Natural killer cell treated with Interleukin-12 subunit alpha and Interleukin-12 subunit beta and Interleukin-15 and Interleukin-18, amount 100 ng/mL, for 72 hours (primary cell): ENCODE data around the gene P2RX6. TPM values are rescaled to one million over a fixed set of nuclear protein-coding genes. Genes with fewer than 3 reads are reported as not detected.

Source experiments
- ATAC-seq, 2 donors: fragments of 150-1000 bp; cut with Tn5 transposase in 1 of 2; sonication (Bioruptor Pico), chemical (Tn5 transposase) in 1 of 2; 2 replicates each; pipeline ENCODE4 v1.10.0; 2021
- DNase-seq: peaks from one replicate; pipeline ENCODE4 v3.0.0; 2022; ENCODE audit warnings: low spot score
- H3K27ac Mint-ChIP-seq, 2 donors: 1 replicate in 1 of 2; 2 replicates in 1 of 2; pipeline ENCODE4 v1.8.0; 2022; ENCODE audit warnings: mixed read lengths in 2 of 2, mild to moderate bottlenecking in 1 of 2, moderate library complexity in 1 of 2
- H3K27me3 Mint-ChIP-seq, 2 donors: 1 replicate in 1 of 2; 2 replicates in 1 of 2; pipeline ENCODE4 v1.8.0; 2022; ENCODE audit warnings: mixed read lengths in 2 of 2
- H3K36me3 Mint-ChIP-seq: one replicate; pipeline ENCODE4 v1.8.0; 2022; ENCODE audit warnings: mixed read lengths
- H3K4me1 Mint-ChIP-seq, 2 donors: 1 replicate in 1 of 2; 2 replicates in 1 of 2; pipeline ENCODE4 v1.8.0; 2022; ENCODE audit warnings: low read depth in 2 of 2, mixed read lengths in 2 of 2, mild to moderate bottlenecking in 1 of 2
- H3K4me3 Mint-ChIP-seq: one replicate; pipeline ENCODE4 v1.8.0; 2022; ENCODE audit warnings: mixed read lengths
- H3K9me3 Mint-ChIP-seq: 2 replicates; pipeline ENCODE4 v1.8.0; 2022; ENCODE audit warnings: mixed read lengths
- total RNA-seq, 2 donors: library from RNA; stranded (reverse); gene quantifications; one replicate each; pipeline ENCODE4 v1.2.3, GENCODE V29; 2022

P2RX6 gene
- total RNA-seq, 2 donors from 2014 or later: not detected

- peaks cover 10 to 18% of the 10 kb centered on the region in 2 donors for H3K4me1 Mint-ChIP-seq
- no peaks in the 10 kb centered on the region for H3K36me3 Mint-ChIP-seq
- no peak overlapping the region for H3K4me3 Mint-ChIP-seq
- H3K27ac Mint-ChIP-seq: no peak overlapping the region
- H3K27me3 Mint-ChIP-seq: no peaks in the 10 kb centered on the region
- no peak for DNase-seq
- no peak for ATAC-seq
- no peaks in the 10 kb centered on the region for H3K9me3 Mint-ChIP-seq
Measured at GRCh38 chr22:20975541-20976290, 39.2 kb upstream of the P2RX6 start.

GRCh38 chr22:20976291-20976877, 38.6 kb upstream of the P2RX6 start:
- DNase-seq (no peak), ATAC-seq (no peak)
- Mint-ChIP-seq H3K27me3 (no peaks in the 10 kb centered on the region), H3K27ac (no peak overlapping the region), H3K4me3 (no peak overlapping the region), H3K4me1 (peaks cover 12 to 20% of the 10 kb centered on the region in 2 donors), H3K9me3 (no peaks in the 10 kb centered on the region), H3K36me3 (no peaks in the 10 kb centered on the region)

DNA sequence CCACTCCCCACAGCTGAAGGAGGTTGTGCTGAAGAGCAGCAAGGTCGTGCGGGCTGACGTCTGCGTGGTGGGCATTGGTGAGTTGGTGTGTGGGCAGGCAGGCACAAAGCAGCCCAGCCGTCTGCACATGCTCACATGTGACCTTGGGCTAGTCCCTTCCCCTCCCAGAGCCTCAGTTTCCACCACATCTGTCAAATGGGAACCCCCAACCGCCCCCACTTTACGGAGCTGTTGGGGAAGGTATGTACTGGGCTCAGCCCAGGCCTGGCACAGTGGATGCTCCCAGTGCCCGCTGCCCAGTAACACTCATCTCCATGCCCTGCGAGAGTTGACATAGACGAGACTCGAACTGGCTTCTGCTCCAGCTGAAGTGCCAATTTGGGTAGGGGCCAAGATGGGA, 37.9 kb upstream of the P2RX6 start:
- no peak for DNase-seq
- no peak for ATAC-seq
- Mint-ChIP-seq H3K27ac (no peak overlapping the region), H3K4me1 (peaks cover 15 to 22% of the 10 kb centered on the region in 2 donors), H3K27me3 (no peaks in the 10 kb centered on the region), H3K9me3 (no peaks in the 10 kb centered on the region), H3K36me3 (no peaks in the 10 kb centered on the region), H3K4me3 (no peak overlapping the region)

DNA sequence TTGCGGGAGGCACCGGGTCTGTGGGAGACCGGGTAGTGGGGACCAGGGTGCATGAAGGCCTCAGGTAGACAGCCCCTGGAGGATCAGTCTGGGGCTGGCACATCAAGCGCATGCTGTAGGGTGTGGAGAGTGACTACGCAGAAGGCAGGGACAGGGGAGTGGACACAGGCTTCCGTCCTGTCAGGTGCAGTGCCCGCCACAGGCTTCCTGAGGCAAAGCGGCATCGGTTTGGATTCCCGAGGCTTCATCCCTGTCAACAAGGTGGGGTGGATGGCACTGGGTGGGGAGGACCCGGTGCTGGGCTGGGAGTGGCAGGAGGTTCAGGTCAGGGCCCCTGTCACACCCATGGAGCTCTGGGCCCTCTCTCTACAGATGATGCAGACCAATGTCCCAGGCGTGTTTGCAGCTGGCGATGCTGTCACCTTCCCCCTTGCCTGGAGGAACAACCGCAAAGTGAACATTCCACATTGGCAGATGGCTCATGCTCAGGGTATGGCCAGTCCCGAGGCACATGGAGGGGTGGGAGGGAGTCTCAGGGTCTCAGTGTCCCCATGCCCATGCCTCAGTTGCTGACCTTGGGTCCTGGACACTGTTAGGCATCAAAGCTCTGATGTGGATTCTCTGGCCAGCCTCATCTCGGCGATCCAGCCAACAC, 37.3 kb upstream of the P2RX6 start:
- ATAC-seq (no peak), DNase-seq (no peak)
- no peaks in the 10 kb centered on the region for H3K27me3 Mint-ChIP-seq
- no peaks in the 10 kb centered on the region for H3K36me3 Mint-ChIP-seq
- peaks cover 18 to 24% of the 10 kb centered on the region in 2 donors for H3K4me1 Mint-ChIP-seq
- H3K27ac Mint-ChIP-seq: no peak overlapping the region
- H3K9me3 Mint-ChIP-seq: no peaks in the 10 kb centered on the region
- H3K4me3 Mint-ChIP-seq: no peak overlapping the region

DNA sequence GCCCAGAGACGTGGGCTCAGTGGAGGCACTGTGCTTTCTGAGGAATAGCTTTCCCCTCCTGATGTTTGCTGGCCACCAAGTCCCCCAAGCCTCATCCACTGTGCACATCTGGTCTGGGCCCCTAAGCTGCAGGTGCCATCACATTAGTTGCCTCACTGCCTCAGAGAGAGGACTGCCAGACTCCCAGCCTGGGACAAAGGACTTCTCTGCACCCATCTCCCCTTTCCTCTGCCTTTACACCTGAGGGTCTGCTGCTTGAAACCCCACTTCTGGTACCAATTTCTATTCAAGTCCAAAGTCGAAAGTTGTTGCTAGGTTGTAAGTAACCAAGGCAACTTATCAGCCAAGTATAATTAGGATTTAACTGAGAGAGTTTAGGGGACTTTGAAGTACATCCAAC, 36.5 kb upstream of the P2RX6 start:
- DNase-seq: no peak
- Mint-ChIP-seq H3K27me3 (no peaks in the 10 kb centered on the region), H3K9me3 (no peaks in the 10 kb centered on the region), H3K4me1 (peaks cover 23 to 28% of the 10 kb centered on the region in 2 donors), H3K27ac (peak overlapping the region in 1 of 2 donors; percentile 37), H3K36me3 (no peaks in the 10 kb centered on the region), H3K4me3 (no peak overlapping the region)
- no peak for ATAC-seq

DNA sequence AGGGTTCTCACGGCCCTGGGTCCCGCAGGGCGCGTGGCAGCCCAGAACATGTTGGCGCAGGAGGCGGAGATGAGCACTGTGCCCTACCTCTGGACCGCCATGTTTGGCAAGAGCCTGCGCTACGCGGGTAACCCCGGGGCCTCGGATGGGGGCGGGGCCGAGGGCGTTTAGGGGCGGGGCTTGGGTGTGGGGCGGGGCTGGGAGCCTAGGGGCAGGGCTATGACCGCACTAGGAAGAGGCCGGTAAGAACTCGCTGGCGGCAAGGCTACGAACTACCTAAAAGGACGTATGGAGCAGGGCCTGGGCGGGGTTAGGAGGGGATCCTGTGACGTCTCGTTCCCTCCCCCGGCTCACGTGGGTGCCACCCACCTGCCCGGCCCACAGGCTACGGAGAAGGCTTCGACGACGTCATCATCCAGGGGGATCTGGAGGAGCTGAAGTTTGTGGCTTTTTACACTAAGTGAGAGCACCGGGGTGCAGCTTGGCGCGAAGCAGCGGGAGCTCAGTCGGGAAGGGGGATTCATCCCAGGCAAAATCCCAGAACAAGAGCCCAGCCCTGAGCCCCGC, 35.6 kb upstream of the P2RX6 start:
- peaks cover 4% of the 10 kb centered on the region for H3K36me3 Mint-ChIP-seq
- H3K4me1 Mint-ChIP-seq: peaks cover 31 to 35% of the 10 kb centered on the region in 2 donors
- DNase-seq: peak; percentile 81
- peak; percentile 69 to 83 for ATAC-seq
- H3K27ac Mint-ChIP-seq: peak overlapping the region; percentile 33 to 37
- H3K27me3 Mint-ChIP-seq: no peaks in the 10 kb centered on the region
- peak overlapping the region; percentile 62 for H3K4me3 Mint-ChIP-seq
- no peaks in the 10 kb centered on the region for H3K9me3 Mint-ChIP-seq

- Mint-ChIP-seq H3K4me3 (no peak overlapping the region), H3K27me3 (no peaks in the 10 kb centered on the region), H3K4me1 (peaks cover 31 to 35% of the 10 kb centered on the region in 2 donors), H3K36me3 (peaks cover 4% of the 10 kb centered on the region), H3K27ac (peak overlapping the region; percentile 37 to 94), H3K9me3 (no peaks in the 10 kb centered on the region)
- no peak for DNase-seq
- ATAC-seq: no peak
Measured at GRCh38 chr22:20979940-20980453, 35.0 kb upstream of the P2RX6 start.

GRCh38 chr22:20980523-20980922, 34.4 kb upstream of the P2RX6 start:
- ATAC-seq: no peak
- Mint-ChIP-seq H3K27ac (peak overlapping the region; percentile 83 to 94), H3K4me3 (peak overlapping the region; percentile 97), H3K27me3 (no peaks in the 10 kb centered on the region), H3K4me1 (peaks cover 31 to 35% of the 10 kb centered on the region in 2 donors), H3K9me3 (no peaks in the 10 kb centered on the region), H3K36me3 (peaks cover 4% of the 10 kb centered on the region)
- DNase-seq: no peak

- Mint-ChIP-seq H3K27me3 (no peaks in the 10 kb centered on the region), H3K36me3 (peaks cover 5% of the 10 kb centered on the region), H3K4me1 (peaks cover 31 to 32% of the 10 kb centered on the region in 2 donors), H3K9me3 (no peaks in the 10 kb centered on the region), H3K4me3 (peak overlapping the region; percentile 97), H3K27ac (peak overlapping the region; percentile 83 to 94)
- DNase-seq: no peak
- ATAC-seq: no peak
Measured at GRCh38 chr22:20980938-20981722, 33.8 kb upstream of the P2RX6 start.

DNA sequence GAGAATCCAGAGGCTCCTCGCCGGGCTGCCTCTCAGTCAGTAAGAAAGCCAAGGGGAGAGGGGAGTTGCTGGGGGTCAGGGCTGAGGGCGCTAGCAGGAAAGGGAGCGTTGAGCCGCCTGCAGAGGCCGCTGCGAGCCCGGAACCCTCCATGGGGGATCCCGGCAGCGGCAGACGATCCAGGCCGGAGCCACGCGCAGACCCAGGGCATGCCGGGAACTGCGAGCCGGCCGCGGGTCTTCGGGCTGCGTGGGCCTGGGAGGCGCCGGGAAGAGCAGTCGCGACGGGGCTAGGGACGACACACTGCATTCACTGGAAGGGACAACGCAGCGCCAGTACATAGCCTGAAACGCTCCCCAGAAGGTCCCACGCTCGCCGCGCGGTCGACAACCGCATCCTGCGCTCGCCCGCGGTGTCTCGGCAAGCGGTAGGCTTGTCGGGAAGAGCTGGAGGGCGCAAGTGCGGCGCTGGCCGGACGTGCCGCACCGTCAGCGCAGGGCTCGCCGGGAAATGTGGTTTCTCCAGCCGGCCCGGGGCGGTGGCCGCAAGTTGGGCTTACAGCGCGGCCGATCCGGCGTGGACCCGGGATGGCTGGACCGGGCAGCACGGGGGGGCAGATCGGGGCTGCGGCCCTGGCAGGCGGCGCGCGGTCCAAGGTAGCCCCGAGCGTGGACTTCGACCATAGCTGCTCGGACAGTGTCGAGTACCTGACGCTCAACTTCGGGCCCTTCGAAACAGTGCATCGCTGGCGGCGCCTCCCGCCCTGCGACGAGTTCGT, 33.0 kb upstream of the P2RX6 start, which contains the start of gene LZTR1:
LZTR1 (plus strand) TSS at position 511 of the 776 bp plus-strand sequence; CDS start at position 586, 75 bp downstream.
- H3K4me1 Mint-ChIP-seq: peaks cover 34 to 37% of the 10 kb centered on the region in 2 donors
- DNase-seq: peak; percentile 91
- peak within 1 kb of the TSS; percentile 97 for H3K4me3 Mint-ChIP-seq

DNA sequence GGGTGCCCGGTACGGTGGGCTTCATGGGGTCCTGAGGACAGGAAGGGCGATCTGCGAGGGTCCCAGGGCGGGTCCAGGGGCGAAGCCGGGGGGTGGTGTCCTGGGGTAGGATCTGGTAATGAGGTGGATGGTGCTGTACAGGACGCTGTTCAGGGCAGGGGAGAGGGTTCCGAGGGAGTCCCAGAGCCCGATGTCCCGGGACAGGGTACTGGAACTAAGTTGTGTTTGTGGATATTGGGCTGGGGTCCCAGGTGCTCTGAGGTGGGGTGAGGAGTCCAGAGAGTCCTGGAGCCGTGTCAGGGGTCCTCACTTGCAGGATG, 32.4 kb upstream of the P2RX6 start:
- H3K27me3 Mint-ChIP-seq: no peaks in the 10 kb centered on the region
- DNase-seq (no peak), ATAC-seq (peak; percentile 1 to 42)
- H3K27ac Mint-ChIP-seq: peak overlapping the region; percentile 83 to 94
- peaks cover 11% of the 10 kb centered on the region for H3K36me3 Mint-ChIP-seq
- H3K4me3 Mint-ChIP-seq: peak overlapping the region; percentile 97
- no peaks in the 10 kb centered on the region for H3K9me3 Mint-ChIP-seq
- peaks cover 34 to 37% of the 10 kb centered on the region in 2 donors for H3K4me1 Mint-ChIP-seq

More for the DNA sequence above, 33.0 kb upstream of the P2RX6 start, which contains the start of gene LZTR1:
- Mint-ChIP-seq H3K27ac (peak within 1 kb of the TSS; percentile 83 to 94), H3K27me3 (no peaks in the 10 kb centered on the region), H3K36me3 (peaks cover 11% of the 10 kb centered on the region), H3K9me3 (no peaks in the 10 kb centered on the region)
- peak; percentile 91 for ATAC-seq

- Mint-ChIP-seq H3K27me3 (no peaks in the 10 kb centered on the region), H3K9me3 (no peaks in the 10 kb centered on the region), H3K4me3 (peak overlapping the region; percentile 97), H3K4me1 (peaks cover 34 to 37% of the 10 kb centered on the region in 2 donors), H3K36me3 (peaks cover 11% of the 10 kb centered on the region), H3K27ac (peak overlapping the region; percentile 83 to 94)
- ATAC-seq (no peak), DNase-seq (no peak)
Measured at GRCh38 chr22:20983081-20983771, 31.7 kb upstream of the P2RX6 start.
